GM21723 (cell line): Measurements from ENCODE around the gene APOL5.
"Not testable (repeated sequence)": the region's sequence is repeated elsewhere in the genome, so short reads cannot be mapped to it uniquely, and the experiment has no call there.

ENCODE experiments used
- ATAC-seq: cut with Tn5 transposase; IDR thresholded peaks from one replicate; pipeline ENCODE4 v1.9.1; 2021; ENCODE audit warnings: mild to moderate bottlenecking, moderate library complexity; ENCODE audit not compliant: unreplicated experiment

The APOL5 gene

GRCh38 chr22:35717572-35717971 lies at the start of gene APOL5:
TSS of gene APOL5 (plus strand) at chr22:35717872. CDS start at chr22:35717872, 0 bp downstream.
- ATAC-seq = no peak

- ATAC-seq = no peak
Observed at GRCh38 chr22:35674335-35674734, 43.3 kb upstream of the APOL5 start.

- not testable (repeated sequence) for ATAC-seq
Observed at GRCh38 chr22:35676065-35676464, 41.6 kb upstream of the APOL5 start.

- ATAC-seq = no peak
Observed at GRCh38 chr22:35677460-35678187, 40.0 kb upstream of the APOL5 start.

- ATAC-seq = no peak
Observed at GRCh38 chr22:35678836-35679235, 38.8 kb upstream of the APOL5 start.

GRCh38 chr22:35679492-35679891 lies 38.2 kb upstream of the APOL5 start:
- ATAC-seq = not testable (repeated sequence)

- ATAC-seq = no peak
Observed at GRCh38 chr22:35681454-35682052, 36.1 kb upstream of the APOL5 start.

GRCh38 chr22:35683560-35683959 lies 34.1 kb upstream of the APOL5 start:
- no peak for ATAC-seq

GRCh38 chr22:35684270-35684700 lies 33.4 kb upstream of the APOL5 start:
- ATAC-seq = no peak

GRCh38 chr22:35684732-35685131 lies 32.9 kb upstream of the APOL5 start:
- no peak for ATAC-seq

GRCh38 chr22:35685731-35686130 lies 31.9 kb upstream of the APOL5 start:
- ATAC-seq = no peak

- no peak for ATAC-seq
Observed at GRCh38 chr22:35686298-35686697, 31.4 kb upstream of the APOL5 start.

- ATAC-seq = no peak
Observed at GRCh38 chr22:35687461-35687860, 30.2 kb upstream of the APOL5 start.

- ATAC-seq = no peak
Observed at GRCh38 chr22:35688913-35689675, 28.6 kb upstream of the APOL5 start.

- no peak for ATAC-seq
Observed at GRCh38 chr22:35690001-35690400, 27.7 kb upstream of the APOL5 start.

- no peak for ATAC-seq
Observed at GRCh38 chr22:35695202-35695601, 22.5 kb upstream of the APOL5 start.

GRCh38 chr22:35697142-35697541 lies 20.5 kb upstream of the APOL5 start:
- ATAC-seq = no peak

GRCh38 chr22:35699852-35700251 lies 17.8 kb upstream of the APOL5 start:
- ATAC-seq = not testable (repeated sequence)

- ATAC-seq = no peak
Observed at GRCh38 chr22:35703861-35704584, 13.6 kb upstream of the APOL5 start.

GRCh38 chr22:35705141-35705540 lies 12.5 kb upstream of the APOL5 start:
- ATAC-seq = no peak

GRCh38 chr22:35708453-35708852 lies 9.2 kb upstream of the APOL5 start:
- ATAC-seq = no peak
